ENCODE results near the gene ENTPD1.

ENTPD1 gene

DNA sequence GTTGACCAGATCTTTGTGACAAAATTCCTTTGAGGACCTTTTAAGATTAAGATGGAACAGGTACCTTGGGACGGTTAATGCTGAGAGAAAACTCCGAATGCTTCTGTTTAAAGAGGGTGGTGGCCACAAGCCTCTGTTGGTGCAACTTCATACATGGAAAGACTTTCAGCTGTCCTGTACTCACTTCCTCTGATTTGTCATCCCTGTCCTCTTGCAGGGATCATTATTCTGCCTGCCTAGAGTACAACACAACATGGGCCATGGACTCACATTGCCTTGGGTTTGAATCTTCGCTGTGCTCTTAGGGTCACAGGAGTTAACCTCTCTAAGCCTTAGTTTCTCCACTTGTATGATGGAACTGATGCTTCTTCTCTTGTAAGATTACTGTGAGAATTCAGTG lies 75.1 kb downstream of the ENTPD1 start:
- no peak for DNase-seq (ENCODE audit: low read depth in 2 of 2)

- no peak for DNase-seq (ENCODE audit: low read depth in 2 of 2)
Measured at GRCh38 chr10:95831515-95831914, 75.6 kb downstream of the ENTPD1 start.

- peak in 1 of 2 donors; percentile 23 for DNase-seq (ENCODE audit: low read depth in 2 of 2)
Measured at GRCh38 chr10:95832216-95833041, 76.5 kb downstream of the ENTPD1 start.

- DNase-seq (ENCODE audit: low read depth in 2 of 2): no peak
Measured at GRCh38 chr10:95833042-95833610, 77.2 kb downstream of the ENTPD1 start.

- no peak for DNase-seq (ENCODE audit: low read depth in 2 of 2)
Measured at GRCh38 chr10:95834406-95834805, 78.4 kb downstream of the ENTPD1 start.

DNA sequence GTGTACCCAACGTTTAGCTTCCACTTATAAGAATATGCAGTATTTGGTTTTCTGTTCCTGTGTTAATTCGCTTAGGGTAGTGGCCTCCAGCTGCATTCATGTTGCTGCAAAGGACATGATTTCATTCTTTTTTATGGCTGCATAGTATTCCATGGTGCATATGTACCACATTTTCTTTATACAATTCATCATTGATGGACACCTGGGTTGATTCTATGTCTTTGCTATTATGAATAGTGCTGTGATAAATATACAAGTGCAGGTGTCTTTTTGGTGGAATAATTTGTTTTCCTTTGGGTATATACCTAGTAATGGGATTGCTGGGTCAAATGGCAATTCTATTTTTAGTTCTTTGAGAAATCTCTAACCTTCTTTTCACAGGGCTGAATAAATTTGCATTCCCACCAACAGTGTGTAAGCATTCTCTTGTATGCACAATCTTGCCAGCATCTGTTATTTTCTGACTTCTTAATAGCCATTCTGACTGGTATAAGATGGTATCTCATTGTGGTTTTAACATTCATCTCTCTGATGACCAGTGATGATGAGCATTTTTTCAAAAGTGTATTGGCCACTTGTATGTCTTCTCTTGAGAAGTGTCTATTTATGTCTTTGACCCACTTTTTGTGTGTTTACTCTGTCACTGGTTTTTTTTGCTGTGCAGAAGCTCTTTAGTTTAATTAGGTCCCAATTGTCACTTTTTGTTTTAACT lies 79.3 kb downstream of the ENTPD1 start:
- DNase-seq (ENCODE audit: low read depth in 2 of 2): no peak

GRCh38 chr10:95835911-95836310 lies 79.9 kb downstream of the ENTPD1 start:
- no peak for DNase-seq (ENCODE audit: low read depth in 2 of 2)

GRCh38 chr10:95836610-95837355 lies 80.8 kb downstream of the ENTPD1 start:
- no peak for DNase-seq (ENCODE audit: low read depth in 2 of 2)

- DNase-seq (ENCODE audit: low read depth in 2 of 2): no peak
Measured at GRCh38 chr10:95837356-95837776, 81.4 kb downstream of the ENTPD1 start.

- no peak for DNase-seq (ENCODE audit: low read depth in 2 of 2)
Measured at GRCh38 chr10:95837783-95838182, 81.8 kb downstream of the ENTPD1 start.

DNA sequence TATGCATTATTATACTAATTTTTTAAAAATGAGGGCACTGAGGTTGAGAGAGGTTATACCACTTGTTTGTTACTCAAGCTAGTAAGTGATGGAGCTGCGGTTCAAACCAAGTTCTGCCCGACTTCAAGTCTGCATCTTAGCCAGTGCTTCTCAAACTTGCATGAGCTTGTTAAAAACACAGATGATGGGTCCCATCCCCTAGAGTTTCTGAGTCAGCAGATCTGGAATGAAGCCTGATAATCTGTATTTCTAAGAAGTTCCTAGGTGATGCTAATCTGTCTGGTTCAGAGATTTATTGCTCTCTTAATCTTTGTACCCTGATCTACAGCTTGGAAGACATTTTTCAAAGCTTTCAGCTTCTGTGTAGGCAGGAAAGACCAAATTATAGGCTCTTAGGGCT lies 84.2 kb downstream of the ENTPD1 start:
- DNase-seq (ENCODE audit: low read depth in 2 of 2): no peak

DNA sequence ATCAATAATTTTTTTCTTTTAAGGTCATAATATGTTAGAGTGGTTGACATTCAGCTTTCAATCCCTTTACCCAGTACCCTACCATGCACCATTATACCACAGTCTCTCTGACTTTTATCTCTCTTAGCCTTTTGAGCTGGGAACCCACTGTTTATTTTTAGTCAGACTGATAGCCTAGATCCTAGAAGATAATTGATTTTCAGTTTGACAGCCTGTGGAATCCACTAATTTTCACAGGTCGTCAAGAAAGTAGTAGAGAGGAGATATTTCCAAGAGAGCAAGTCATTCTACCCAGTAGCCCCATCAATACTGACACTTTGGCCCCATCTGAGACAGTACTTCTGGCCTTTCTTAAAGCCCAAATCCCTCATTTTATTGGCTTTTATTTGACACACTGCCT lies 84.7 kb downstream of the ENTPD1 start:
- no peak for DNase-seq (ENCODE audit: low read depth in 2 of 2)

DNA sequence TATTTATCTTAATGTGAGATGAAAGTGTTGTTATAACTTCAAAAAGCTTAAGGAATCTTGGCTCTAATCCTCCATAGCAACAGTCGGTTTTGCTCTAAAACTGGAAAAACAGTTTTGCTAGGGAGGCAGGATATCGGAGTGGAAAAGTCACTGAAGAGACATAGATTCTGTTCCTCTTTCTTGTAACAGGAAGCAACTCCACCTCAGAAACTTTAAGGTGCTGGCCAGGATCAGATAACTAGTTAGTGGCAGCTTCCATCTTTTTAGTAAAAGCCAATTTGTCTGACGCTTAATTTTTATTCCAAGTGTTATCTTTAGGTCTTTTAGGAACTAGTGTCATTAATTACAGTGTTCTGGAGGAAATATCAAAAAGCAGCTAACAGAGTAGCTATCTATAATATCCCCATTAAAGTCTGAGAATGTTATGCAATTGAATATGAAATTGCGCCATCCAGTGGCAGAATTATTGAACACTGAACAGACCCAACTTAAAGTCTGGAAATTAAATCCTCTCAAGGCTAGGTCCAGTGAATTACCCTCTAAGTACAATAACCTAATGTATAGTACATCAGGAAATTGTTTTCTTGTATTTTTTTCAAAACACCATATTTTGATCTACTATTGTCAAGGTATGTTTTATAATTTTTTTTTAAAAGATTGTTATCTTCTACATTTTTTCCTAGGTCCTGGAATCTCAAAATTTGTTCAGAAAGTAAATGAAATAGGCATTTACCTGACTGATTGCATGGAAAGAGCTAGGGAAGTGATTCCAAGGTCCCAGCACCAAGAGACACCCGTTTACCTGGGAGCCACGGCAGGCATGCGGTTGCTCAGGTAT lies 85.9 kb downstream of the ENTPD1 start:
- peak in 1 of 2 donors; percentile 9 for DNase-seq (ENCODE audit: low read depth in 2 of 2)

- no peak for DNase-seq (ENCODE audit: low read depth in 2 of 2)
Measured at GRCh38 chr10:95845411-95845810, 89.4 kb downstream of the ENTPD1 start.

DNA sequence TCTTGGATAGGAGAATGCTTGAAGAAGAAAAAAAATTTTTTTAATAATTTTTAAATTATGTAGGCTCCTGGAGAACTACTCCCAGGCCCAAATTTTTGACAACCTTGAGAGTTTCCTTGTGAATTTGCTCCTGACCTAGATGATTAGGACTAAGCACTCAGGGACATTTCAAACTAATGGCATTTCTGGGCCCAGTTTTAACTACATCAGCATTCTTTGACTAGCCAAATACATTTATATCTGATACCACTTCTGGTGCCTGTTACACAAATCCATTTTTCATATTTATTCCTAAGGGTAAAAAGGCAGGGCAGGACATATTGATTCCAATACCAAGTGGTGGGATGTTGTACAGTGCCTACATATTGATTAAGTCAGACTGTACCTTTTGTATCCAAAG lies 91.0 kb downstream of the ENTPD1 start:
- no peak for DNase-seq (ENCODE audit: low read depth in 2 of 2)

- DNase-seq (ENCODE audit: low read depth in 2 of 2): no peak
Measured at GRCh38 chr10:95848841-95849240, 92.9 kb downstream of the ENTPD1 start.

DNA sequence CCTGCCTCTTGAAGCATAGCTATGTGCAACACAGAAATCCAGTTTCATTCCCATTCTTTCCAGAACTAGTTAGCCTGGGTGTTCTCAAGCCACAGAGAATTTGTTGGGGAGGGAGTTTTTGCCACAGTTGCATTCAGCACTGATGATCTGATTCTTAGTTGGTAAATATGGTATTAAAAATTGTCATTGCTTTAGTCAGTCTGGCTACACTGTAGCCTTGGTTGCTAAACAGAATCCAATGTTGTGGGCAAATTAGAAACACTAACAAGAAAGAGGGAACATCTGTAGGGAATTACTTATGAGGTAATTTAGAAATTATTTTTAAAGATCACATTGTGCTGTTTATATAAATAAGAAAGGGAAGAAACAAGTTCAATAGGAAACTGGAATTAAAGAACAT lies 94.8 kb downstream of the ENTPD1 start:
- DNase-seq (ENCODE audit: low read depth in 2 of 2): no peak

DNA sequence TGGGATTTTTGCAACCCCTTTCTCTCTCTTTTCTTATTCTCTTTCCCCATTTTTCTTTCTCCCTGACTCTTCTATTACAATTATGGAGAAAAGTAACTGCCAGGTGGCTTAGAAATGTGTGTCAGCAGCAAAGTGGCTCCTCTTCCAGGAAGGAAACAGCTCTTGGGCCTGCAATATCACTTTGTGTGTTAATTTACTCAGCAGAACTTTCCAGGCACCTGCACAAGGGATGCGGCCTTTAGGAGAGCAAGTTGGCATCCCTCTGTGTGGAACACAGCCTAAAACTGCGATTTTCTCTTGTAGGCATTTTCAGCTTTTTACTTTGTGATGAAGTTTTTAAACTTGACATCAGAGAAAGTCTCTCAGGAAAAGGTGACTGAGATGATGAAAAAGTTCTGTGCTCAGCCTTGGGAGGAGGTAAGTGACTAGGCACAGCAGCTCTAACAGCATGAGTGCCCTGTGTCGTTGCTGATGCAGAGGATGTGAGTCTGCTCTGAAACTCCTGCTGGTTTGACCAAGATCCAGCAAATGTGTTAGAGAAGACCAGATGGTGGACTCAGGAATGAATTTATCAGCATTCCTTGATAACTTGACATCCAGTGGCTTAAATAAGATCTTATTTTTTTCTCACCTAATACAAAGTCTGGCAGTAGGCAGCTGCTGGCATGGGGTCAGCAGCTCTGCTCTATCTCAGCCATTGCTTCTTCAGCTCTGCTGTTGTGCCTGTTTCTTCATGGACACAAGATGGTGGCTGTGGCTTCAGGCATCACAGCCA lies 104.4 kb downstream of the ENTPD1 start:
- DNase-seq (ENCODE audit: low read depth in 2 of 2): no peak

DNA sequence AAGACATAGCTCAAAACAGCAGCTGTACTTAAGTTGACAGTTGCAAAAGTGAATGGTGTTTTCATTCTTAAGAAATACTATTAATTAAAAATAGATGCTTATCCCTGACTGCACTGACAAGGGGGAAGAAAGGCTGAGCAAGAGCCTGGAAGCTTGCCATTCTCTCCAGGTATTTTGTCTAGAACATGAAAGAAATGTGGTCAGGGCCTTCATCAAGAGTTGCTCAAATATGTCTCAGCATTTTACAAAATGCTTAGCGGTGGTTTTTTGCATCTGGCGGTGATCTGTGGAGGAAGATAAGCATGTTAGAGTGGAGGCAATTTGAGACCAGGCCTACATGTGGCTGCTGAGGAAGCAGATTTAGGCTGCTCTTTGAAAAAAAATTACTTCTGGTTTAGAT lies 105.4 kb downstream of the ENTPD1 start:
- DNase-seq (ENCODE audit: low read depth in 2 of 2): no peak

All from stimulated activated CD4-positive, alpha-beta T cell treated with anti-CD3 and anti-CD28 coated beads, Interleukin-15, amount 100 ng/mL, for 48 hours (primary cell).